Measurements from ENCODE around the gene ZNF561. TPM values are rescaled to one million over a fixed set of nuclear protein-coding genes. Genes with fewer than 3 reads are reported as not detected.

The ZNF561 gene
- polyA plus RNA-seq, 3 donors, result 11.0 to 14.3 (median 12.5) TPM

GRCh38 chr19:9622531-9622930, 1.5 kb upstream of the ZNF561 start:
- Mint-ChIP-seq H3K4me1 (peaks cover 22% of the 10 kb centered on the region), H3K4me3 (no peak overlapping the region), H3K27me3 (ENCODE audit: low read depth in 3 of 3) (no peaks in the 10 kb centered on the region), H3K27ac (peak overlapping the region in 2 of 7 donors; percentile 1 to 6), H3K36me3 (peaks cover 17 to 18% of the 10 kb centered on the region in 2 donors), H3K9me3 (peaks cover 0 to 8% (median 0%) of the 10 kb centered on the region in 7 donors)
- Histone ChIP-seq H3K4me2 (replicated peaks; ENCODE audit: extremely low read depth, low read length, poor library complexity, severe bottlenecking) (no peak overlapping the region), H4K20me1 (ENCODE audit: insufficient read depth, low read length) (no peaks in the 10 kb centered on the region), H3K79me2 (ENCODE audit: insufficient read depth, low read length) (peaks cover 12% of the 10 kb centered on the region), H3K36me3 (replicated peaks in 1 of 2; ENCODE audit: control insufficient read depth in 1 of 2, insufficient read depth in 2 of 2, low read length in 2 of 2) (peaks cover 16 to 20% of the 10 kb centered on the region in 2 donors), H3K9ac (ENCODE audit: insufficient read depth, low read length, poor library complexity, severe bottlenecking) (no peak overlapping the region), H3K4me1 (ENCODE audit: control insufficient read depth in 1 of 2, insufficient read depth in 2 of 2, low read length in 2 of 2) (peaks cover 23 to 25% of the 10 kb centered on the region in 2 donors), H2AFZ (ENCODE audit: insufficient read depth, low read depth, low read length, poor library complexity, severe bottlenecking) (peak overlapping the region; percentile 21), H3K27ac (ENCODE audit: low read depth in 1 of 2, low read length in 2 of 2) (no peak overlapping the region), H3K4me3 (replicated peaks in 1 of 3; ENCODE audit: low read depth in 2 of 3, low read length in 3 of 3) (no peak overlapping the region), H3K27me3 (ENCODE audit: control insufficient read depth in 2 of 2, insufficient read depth in 2 of 2, low read length in 2 of 2) (no peaks in the 10 kb centered on the region), H3K9me3 (replicated peaks in 1 of 2; ENCODE audit: control insufficient read depth in 1 of 2, insufficient read depth in 1 of 2, low read length in 2 of 2) (no peaks in the 10 kb centered on the region)
- intact Hi-C loops (cut with micrococcal nuclease), result loop anchor here in 1 of 2 donors (5.0 kb wide), 1 partner anchor 35 kb away; no protein-coding TSS in a partner anchor
- WGBS (ENCODE audit: insufficient coverage), result 100% methylated on average over 1 of the region's 2 CpGs
- TF ChIP-seq CTCF (IDR thresholded peaks at IDR 0.05), result no peak
- DNase-seq, result no peak

GRCh38 chr19:9620842-9621155, 233 bp downstream of the ZNF561 start:
- peaks cover 31 to 33% of the 10 kb centered on the region in 2 donors for H3K36me3 Mint-ChIP-seq
- intact Hi-C loops (cut with micrococcal nuclease), result loop anchor here (1.0 to 5.0 kb wide), 5 partner anchors 33 to 170 kb away; partner anchors contain the start of genes ZNF121 (in 1 of the 2), ZNF562 (in 1 of the 2) and ZNF846 (in 1 of the 2)
- Histone ChIP-seq H3K27ac (ENCODE audit: low read depth in 1 of 2, low read length in 2 of 2) (peak overlapping the region; percentile 93 to 95), H2AFZ (ENCODE audit: insufficient read depth, low read depth, low read length, poor library complexity, severe bottlenecking) (peak overlapping the region; percentile 96), H3K4me2 (replicated peaks; ENCODE audit: extremely low read depth, low read length, poor library complexity, severe bottlenecking) (peak overlapping the region; percentile 82), H3K36me3 (replicated peaks in 1 of 2; ENCODE audit: control insufficient read depth in 1 of 2, insufficient read depth in 2 of 2, low read length in 2 of 2) (peaks cover 32 to 37% of the 10 kb centered on the region in 2 donors), H3K4me3 (replicated peaks in 1 of 3; ENCODE audit: low read depth in 2 of 3, low read length in 3 of 3) (peak overlapping the region; percentile 75 to 99 (median 96)), H3K4me1 (ENCODE audit: control insufficient read depth in 1 of 2, insufficient read depth in 2 of 2, low read length in 2 of 2) (peaks cover 23 to 25% of the 10 kb centered on the region in 2 donors), H3K9ac (ENCODE audit: insufficient read depth, low read length, poor library complexity, severe bottlenecking) (peak overlapping the region; percentile 83), H4K20me1 (ENCODE audit: insufficient read depth, low read length) (no peaks in the 10 kb centered on the region), H3K27me3 (ENCODE audit: control insufficient read depth in 2 of 2, insufficient read depth in 2 of 2, low read length in 2 of 2) (no peaks in the 10 kb centered on the region), H3K9me3 (replicated peaks in 1 of 2; ENCODE audit: control insufficient read depth in 1 of 2, insufficient read depth in 1 of 2, low read length in 2 of 2) (no peaks in the 10 kb centered on the region), H3K79me2 (ENCODE audit: insufficient read depth, low read length) (peaks cover 12% of the 10 kb centered on the region)
- H3K27me3 Mint-ChIP-seq (ENCODE audit: low read depth in 3 of 3), result no peaks in the 10 kb centered on the region
- DNase-seq, result no peak
- WGBS (ENCODE audit: insufficient coverage), result 2% methylated on average over 11 of the region's 16 CpGs
- no peak for TF ChIP-seq CTCF (IDR thresholded peaks at IDR 0.05)
- H3K27ac Mint-ChIP-seq, result peak overlapping the region; percentile 99 to 100 (median 100)
- peaks cover 0 to 10% (median 3%) of the 10 kb centered on the region in 7 donors for H3K9me3 Mint-ChIP-seq
- H3K4me3 Mint-ChIP-seq, result peak overlapping the region; percentile 99 to 100
- H3K4me1 Mint-ChIP-seq, result peaks cover 21% of the 10 kb centered on the region

Measured in CD14-positive monocyte (primary cell).